ENCODE data around the gene ASAP2. TPM values are rescaled to one million over a fixed set of nuclear protein-coding genes. Genes with fewer than 3 reads are reported as not detected.

The ASAP2 gene
- total RNA-seq, 1 donor from 2014 or later: 24.3 TPM

DNA sequence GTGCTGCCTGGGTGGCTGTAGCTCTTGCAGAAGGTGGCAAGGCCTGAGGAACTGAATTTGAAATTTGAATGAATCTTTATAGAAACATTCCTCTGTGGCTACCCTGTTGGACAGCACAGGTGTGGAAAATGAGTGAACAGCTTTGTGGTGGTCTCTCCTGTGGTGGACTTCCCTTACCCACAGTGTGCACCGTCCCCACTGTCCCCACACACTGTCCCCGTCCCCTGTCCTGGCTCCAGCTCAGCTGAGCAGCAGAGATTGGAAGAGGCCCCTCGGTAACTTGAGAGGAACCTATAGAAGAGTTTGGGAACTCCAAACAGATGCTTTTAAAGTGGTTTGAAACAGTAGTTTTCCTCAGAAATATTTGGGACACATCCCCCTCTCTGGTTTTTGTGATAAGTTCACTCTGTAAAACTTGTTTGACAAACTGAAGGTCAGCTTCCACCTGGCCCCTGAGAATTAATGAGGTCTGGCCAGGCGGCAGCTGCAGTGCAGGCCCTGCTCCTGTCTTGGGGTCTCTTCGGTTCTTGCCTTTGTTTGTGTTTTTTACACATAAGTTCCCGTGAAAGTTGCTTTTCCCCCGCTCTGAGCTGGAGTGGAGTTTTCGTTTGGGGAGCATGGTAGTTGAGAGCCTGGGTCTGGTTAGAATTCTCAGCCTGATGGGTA lies 63.2 kb downstream of the ASAP2 start:
- Histone ChIP-seq H3K4me3 (no peak overlapping the region), H3K9me3 (no peaks in the 10 kb centered on the region), H3K4me1 (peaks cover 7% of the 10 kb centered on the region), H3K27me3 (ENCODE audit: low read depth) (no peaks in the 10 kb centered on the region), H3K36me3 (no peaks in the 10 kb centered on the region), H3K27ac (no peak overlapping the region)
- intact Hi-C loops (cut with DNase I): no loop called here
- TF ChIP-seq CTCF (IDR thresholded peaks at IDR 0.05): no peak
- DNase-seq (no peak), ATAC-seq (no peak)

DNA sequence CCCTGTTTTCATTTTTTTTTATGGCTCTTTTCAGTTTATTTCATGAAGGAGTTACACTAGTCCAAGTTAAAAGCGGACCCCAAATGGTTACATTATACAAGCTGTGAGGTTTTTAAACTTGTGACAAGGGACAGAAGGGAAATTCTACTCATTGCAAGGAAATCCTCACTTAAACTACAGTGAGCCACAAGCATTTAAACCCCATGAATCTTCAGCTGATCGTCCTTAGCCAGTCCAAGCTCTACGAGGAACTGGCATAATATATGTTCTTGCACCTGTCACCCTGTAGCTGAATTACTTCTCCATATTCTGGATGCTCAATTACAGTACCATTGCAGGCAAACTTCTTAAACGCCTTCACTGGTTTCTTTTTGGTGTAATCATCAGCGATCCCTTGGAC lies 64.5 kb downstream of the ASAP2 start:
- intact Hi-C loops (cut with DNase I): no loop called here
- no peaks in the 10 kb centered on the region for H3K9me3 ChIP-seq
- no peak for ATAC-seq
- H3K27ac ChIP-seq: no peak overlapping the region
- H3K27me3 ChIP-seq (ENCODE audit: low read depth): no peaks in the 10 kb centered on the region
- peaks cover 17% of the 10 kb centered on the region for H3K4me1 ChIP-seq
- no peaks in the 10 kb centered on the region for H3K36me3 ChIP-seq
- TF ChIP-seq CTCF (IDR thresholded peaks at IDR 0.05): no peak
- H3K4me3 ChIP-seq: no peak overlapping the region
- DNase-seq: no peak

DNA sequence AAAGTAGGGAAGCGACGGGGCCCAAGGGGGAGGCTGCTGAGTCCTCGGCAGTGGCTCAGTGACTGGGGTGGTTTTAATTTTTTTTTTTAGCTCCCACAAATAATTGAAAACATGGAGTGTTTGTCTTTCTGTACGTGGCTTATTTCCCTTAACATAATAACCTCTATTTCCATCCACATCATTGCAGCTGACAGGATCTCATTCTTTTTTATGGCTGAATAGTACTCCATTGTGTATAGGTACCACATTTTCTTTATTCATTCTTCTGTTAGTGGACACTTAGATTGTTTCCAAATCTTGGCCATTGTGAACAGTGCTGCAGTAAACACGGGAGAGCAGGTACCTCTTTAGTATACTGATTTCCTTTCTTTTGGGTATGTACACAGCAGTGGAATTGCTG lies 65.1 kb downstream of the ASAP2 start:
- DNase-seq (no peak), ATAC-seq (no peak)
- no peak overlapping the region for H3K4me3 ChIP-seq
- no peaks in the 10 kb centered on the region for H3K36me3 ChIP-seq
- no peaks in the 10 kb centered on the region for H3K27me3 ChIP-seq (ENCODE audit: low read depth)
- peaks cover 20% of the 10 kb centered on the region for H3K4me1 ChIP-seq
- TF ChIP-seq CTCF (IDR thresholded peaks at IDR 0.05): no peak
- H3K27ac ChIP-seq: no peak overlapping the region
- intact Hi-C loops (cut with DNase I): no loop called here
- no peaks in the 10 kb centered on the region for H3K9me3 ChIP-seq

GRCh38 chr2:9273486-9274130 lies 67.0 kb downstream of the ASAP2 start:
- no peak for TF ChIP-seq CTCF (IDR thresholded peaks at IDR 0.05)
- no peak for ATAC-seq
- Histone ChIP-seq H3K4me3 (no peak overlapping the region), H3K4me1 (peaks cover 20% of the 10 kb centered on the region), H3K27me3 (ENCODE audit: low read depth) (no peaks in the 10 kb centered on the region), H3K27ac (no peak overlapping the region), H3K9me3 (no peaks in the 10 kb centered on the region), H3K36me3 (no peaks in the 10 kb centered on the region)
- intact Hi-C loops (cut with DNase I): no loop called here
- DNase-seq: no peak

- DNase-seq (no peak), ATAC-seq (no peak)
- TF ChIP-seq CTCF (IDR thresholded peaks at IDR 0.05): no peak
- no peaks in the 10 kb centered on the region for H3K36me3 ChIP-seq
- no peak overlapping the region for H3K4me3 ChIP-seq
- H3K27ac ChIP-seq: no peak overlapping the region
- H3K4me1 ChIP-seq: peaks cover 20% of the 10 kb centered on the region
- intact Hi-C loops (cut with DNase I): no loop called here
- no peaks in the 10 kb centered on the region for H3K27me3 ChIP-seq (ENCODE audit: low read depth)
- no peaks in the 10 kb centered on the region for H3K9me3 ChIP-seq
Observed at GRCh38 chr2:9274701-9275343, 68.2 kb downstream of the ASAP2 start.
